Loucy (cell line): ENCODE results near the gene HADHA.
"Not testable (repeated sequence)": the region's sequence is repeated elsewhere in the genome, so short reads cannot be mapped to it uniquely, and the experiment has no call there.

Experiments
- H2AFZ ChIP-seq: fragments of 200-600 bp; sonication (generic); 2 replicates; pipeline ENCODE4 v1.6.0; 2016; ENCODE audit warnings: antibody characterized with exemption, mild to moderate bottlenecking, low read length, moderate library complexity
- H3F3A ChIP-seq: fragments of 200-600 bp; 2 replicates; pipeline ENCODE4 v1.6.0; 2016; ENCODE audit warnings: antibody characterized with exemption, low read depth, mild to moderate bottlenecking
- H3K27me3 ChIP-seq: fragments of 200-600 bp; sonication (generic); 2 replicates; pipeline ENCODE4 v1.6.1; 2014; ENCODE audit warnings: low read length, mild to moderate bottlenecking; ENCODE audit not compliant: insufficient read depth, poor library complexity, severe bottlenecking
- H3K36me3 ChIP-seq: fragments of 200-600 bp; sonication (generic); 2 replicates; pipeline ENCODE4 v1.6.1; 2016; ENCODE audit warnings: low read length; ENCODE audit not compliant: insufficient read depth
- H3K4me1 ChIP-seq: fragments of 200-600 bp; sonication (generic); 2 replicates; pipeline ENCODE4 v1.5.1; 2014; ENCODE audit warnings: low read length, mild to moderate bottlenecking; ENCODE audit not compliant: insufficient read depth, poor library complexity, severe bottlenecking
- H3K4me2 ChIP-seq: fragments of 200-600 bp; sonication (generic); 2 replicates; pipeline ENCODE4 v1.6.0; 2014; ENCODE audit warnings: antibody characterized with exemption, low read length, low read depth, mild to moderate bottlenecking; ENCODE audit not compliant: poor library complexity, severe bottlenecking
- H3K4me3 ChIP-seq: fragments of 200-600 bp; sonication (generic); 2 replicates; pipeline ENCODE4 v1.5.1; 2014; ENCODE audit warnings: low read length, mild to moderate bottlenecking, mixed read lengths; ENCODE audit not compliant: poor library complexity, severe bottlenecking
- H3K79me2 ChIP-seq: fragments of 200-600 bp; sonication (generic); 2 replicates; pipeline ENCODE4 v1.6.1; 2014; ENCODE audit warnings: low read length; ENCODE audit not compliant: insufficient read depth
- H3K9ac ChIP-seq: fragments of 200-600 bp; sonication (generic); 2 replicates; pipeline ENCODE4 v1.6.0; 2014; ENCODE audit warnings: mild to moderate bottlenecking, low read depth, low read length, moderate library complexity; ENCODE audit not compliant: poor library complexity, severe bottlenecking
- H3K9me2 ChIP-seq: fragments of 200-600 bp; sonication (generic); replicated peaks from 2 replicates; pipeline ENCODE4 v1.6.1; 2016; ENCODE audit warnings: low read depth, low read length, mixed read lengths
- H3K9me3 ChIP-seq: fragments of 200-600 bp; sonication (generic); 2 replicates; pipeline ENCODE4 v1.6.1; 2014; ENCODE audit warnings: mild to moderate bottlenecking, antibody characterized with exemption, low read length, low read depth; ENCODE audit not compliant: insufficient read depth
- H4K20me1 ChIP-seq: fragments of 200-600 bp; sonication (generic); 2 replicates; pipeline ENCODE4 v1.6.0; 2014; ENCODE audit warnings: antibody characterized with exemption, low read length, mild to moderate bottlenecking; ENCODE audit not compliant: insufficient read depth, poor library complexity, severe bottlenecking
- CTCF ChIP-seq: fragments of 200-600 bp; sonication (generic); conservative IDR thresholded peaks from 2 replicates; pipeline ENCODE4 v1.5.1; 2014; ENCODE audit warnings: mild to moderate bottlenecking, antibody characterized with exemption, low read length
- EZH2phosphoT487 ChIP-seq: fragments of 200-600 bp; IDR thresholded peaks from 2 replicates; pipeline ENCODE4 v1.6.1; 2018; ENCODE audit warnings: antibody characterized with exemption, mild to moderate bottlenecking, moderate library complexity, borderline replicate concordance

Gene HADHA

GRCh38 chr2:26269571-26270158 is 25.2 kb upstream of the HADHA start:
- Histone ChIP-seq H3K4me2 (no peak overlapping the region), H3K9me2 (no peaks in the 10 kb centered on the region), H3F3A (no peaks in the 10 kb centered on the region), H3K9ac (no peak overlapping the region), H3K4me1 (peaks cover 3% of the 10 kb centered on the region), H3K79me2 (no peaks in the 10 kb centered on the region), H4K20me1 (no peaks in the 10 kb centered on the region), H3K27me3 (no peaks in the 10 kb centered on the region), H3K9me3 (no peaks in the 10 kb centered on the region), H3K36me3 (peaks cover 17% of the 10 kb centered on the region; the same call in 1 of the 2 replicates), H3K4me3 (no peak overlapping the region), H2AFZ (no peak overlapping the region)
- TF ChIP-seq CTCF (no peak), EZH2phosphoT487 (no peak)

- H3K4me2 ChIP-seq, H3K9me3 ChIP-seq: not testable (repeated sequence)
Measured at GRCh38 chr2:26268670-26269385, 24.4 kb upstream of the HADHA start.

GRCh38 chr2:26268213-26268612 is 23.8 kb upstream of the HADHA start:
- H2AFZ ChIP-seq = no peak overlapping the region
- no peaks in the 10 kb centered on the region for H3K79me2 ChIP-seq
- no peaks in the 10 kb centered on the region for H3F3A ChIP-seq
- no peaks in the 10 kb centered on the region for H3K9me3 ChIP-seq
- no peaks in the 10 kb centered on the region for H3K9me2 ChIP-seq
- H3K27me3 ChIP-seq = no peaks in the 10 kb centered on the region
- no peaks in the 10 kb centered on the region for H3K4me1 ChIP-seq
- no peak for TF ChIP-seq CTCF
- no peak for TF ChIP-seq EZH2phosphoT487
- H4K20me1 ChIP-seq = no peaks in the 10 kb centered on the region
- peaks cover 19% of the 10 kb centered on the region; the same call in 1 of the 2 replicates for H3K36me3 ChIP-seq
- H3K4me2 ChIP-seq = no peak overlapping the region
- no peak overlapping the region for H3K9ac ChIP-seq
- H3K4me3 ChIP-seq = no peak overlapping the region

More at GRCh38 chr2:26268670-26269385, 24.4 kb upstream of the HADHA start:
- not testable (repeated sequence) for H4K20me1 ChIP-seq, H3K4me3 ChIP-seq, H3K79me2 ChIP-seq, H3K27me3 ChIP-seq, H3K9ac ChIP-seq, H3K4me1 ChIP-seq, H2AFZ ChIP-seq, H3K9me2 ChIP-seq, H3F3A ChIP-seq
- H3K36me3 ChIP-seq = peaks cover 15% of the 10 kb centered on the region; the same call in 1 of the 2 replicates

- not testable (repeated sequence) for H3K4me3 ChIP-seq, H4K20me1 ChIP-seq, H3F3A ChIP-seq, H3K79me2 ChIP-seq, H3K27me3 ChIP-seq, H3K9me3 ChIP-seq, H3K9ac ChIP-seq, H3K4me1 ChIP-seq, H3K4me2 ChIP-seq, H3K9me2 ChIP-seq, H2AFZ ChIP-seq
- peaks cover 51% of the 10 kb centered on the region; the same call in 1 of the 2 replicates for H3K36me3 ChIP-seq
Measured at GRCh38 chr2:26258836-26259235, 14.4 kb upstream of the HADHA start.
